ENCODE data around the gene MEX3D.
A peak's percentile ranks its signal among the peaks of the same experiment; 100 is the strongest.

MEX3D gene

GRCh38 chr19:1514986-1515721 lies 53.0 kb downstream of the MEX3D start:
- no peak for DNase-seq

GRCh38 chr19:1514295-1514661 lies 53.8 kb downstream of the MEX3D start:
- DNase-seq: no peak

DNA sequence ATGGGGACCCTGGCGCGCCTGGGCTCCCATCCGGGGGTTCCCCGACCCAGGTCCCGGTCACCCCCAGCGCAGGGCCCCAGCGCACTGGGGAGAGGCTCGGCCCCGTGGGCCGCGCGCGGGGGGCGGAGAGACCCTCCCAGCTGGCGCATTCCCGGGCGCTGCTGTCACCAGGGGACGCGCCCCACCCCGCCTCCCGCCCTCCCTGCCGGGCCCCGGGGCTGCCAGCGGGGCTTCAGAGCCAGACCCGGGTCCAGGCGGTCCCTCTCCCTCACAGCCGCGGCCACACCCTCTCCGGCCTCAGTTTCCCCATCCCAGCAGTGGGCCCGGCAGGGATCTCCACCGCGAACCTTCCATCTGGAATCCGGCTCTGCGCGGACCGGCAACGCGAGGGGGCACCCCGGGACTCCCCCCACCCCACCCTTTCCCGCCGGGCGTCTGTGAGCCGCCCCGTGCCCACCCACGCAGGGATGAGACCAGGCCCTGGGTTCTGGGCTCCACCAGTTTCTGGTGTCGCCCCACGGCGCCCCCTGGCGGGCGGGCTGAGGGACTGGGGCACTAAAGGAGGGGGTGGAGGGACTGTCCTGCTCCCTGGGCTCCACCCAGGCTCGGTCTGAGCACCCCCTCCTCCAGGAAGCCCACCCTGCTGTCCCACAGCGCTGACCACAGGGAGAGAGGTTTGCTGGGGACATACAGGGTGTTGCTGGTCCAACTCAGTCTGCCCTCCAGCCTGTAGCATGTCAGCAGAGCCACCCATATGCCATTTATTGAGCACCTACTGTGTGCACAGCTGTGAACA lies 54.4 kb downstream of the MEX3D start:
- DNase-seq: peak; percentile 60 to 70

DNA sequence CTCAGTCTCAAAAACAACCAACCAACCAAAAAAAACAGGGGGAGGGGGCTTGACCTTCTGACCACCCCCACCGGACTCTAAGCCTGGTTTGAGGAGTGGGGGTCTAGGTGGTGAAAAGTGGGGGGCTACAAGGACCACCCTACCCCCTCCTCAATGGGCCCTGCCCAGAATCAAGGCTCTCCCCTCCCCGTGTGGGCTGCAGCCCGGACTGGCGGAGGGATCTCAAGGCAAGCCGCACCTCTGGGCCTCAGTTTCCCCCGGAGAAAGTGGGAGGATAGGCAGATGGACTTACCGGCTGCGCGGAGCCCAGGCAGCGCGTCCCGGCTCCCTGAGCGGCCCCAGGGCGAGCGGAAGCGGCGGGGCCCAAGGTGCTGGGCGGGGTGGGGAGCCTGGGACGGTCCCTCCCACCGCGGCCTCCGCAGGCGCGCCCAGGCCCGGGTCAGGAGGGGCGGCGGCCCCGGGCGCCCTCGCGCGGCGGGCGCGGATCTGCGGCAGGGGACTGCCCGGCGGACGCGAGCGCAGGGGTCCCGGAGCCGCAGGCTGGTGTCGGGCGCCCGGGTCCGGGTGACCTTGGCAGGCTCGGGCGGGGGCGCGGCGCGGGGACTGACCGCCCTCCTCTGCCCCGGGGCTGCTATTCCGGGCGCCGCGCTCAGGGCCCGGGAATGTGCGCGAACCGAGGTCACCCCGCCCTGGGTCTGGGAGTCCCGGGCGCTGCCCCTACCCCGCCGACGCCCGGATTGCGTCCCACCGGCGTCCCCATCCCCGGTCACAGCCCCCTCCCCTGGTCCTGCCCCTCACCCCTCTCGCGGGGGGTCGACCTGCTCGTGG lies 55.2 kb downstream of the MEX3D start, which contains the start of gene ADAMTSL5:
ADAMTSL5 (minus strand) TSS at position 349 of the 828 bp plus-strand sequence. CDS start 2,076 bp downstream, outside the sequence.
- DNase-seq: peak; percentile 55 to 71

- no peak for DNase-seq
These were observed 56.5 kb downstream of the MEX3D start for GRCh38 chr19:1511318-1512317.

DNA sequence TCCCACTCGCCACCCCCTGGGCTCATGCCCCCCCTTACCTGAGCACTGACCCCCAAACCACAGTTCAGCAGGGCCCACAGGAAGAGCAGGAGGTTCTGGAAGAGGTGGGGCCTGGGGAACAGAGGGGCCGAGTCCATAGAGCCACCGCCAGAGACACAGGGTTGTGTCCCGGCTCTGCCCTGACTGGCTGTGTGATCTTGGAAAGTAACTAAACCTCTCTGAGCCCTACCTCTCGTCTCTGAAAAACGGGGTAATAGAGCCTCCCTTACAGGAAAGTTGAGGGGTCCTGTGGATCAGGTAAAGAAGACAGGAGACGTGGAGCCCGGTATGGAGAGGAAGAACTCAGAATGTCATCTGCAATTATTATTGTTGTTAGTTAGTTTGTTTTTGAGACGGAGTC lies 57.3 kb downstream of the MEX3D start:
- no peak for DNase-seq

DNA sequence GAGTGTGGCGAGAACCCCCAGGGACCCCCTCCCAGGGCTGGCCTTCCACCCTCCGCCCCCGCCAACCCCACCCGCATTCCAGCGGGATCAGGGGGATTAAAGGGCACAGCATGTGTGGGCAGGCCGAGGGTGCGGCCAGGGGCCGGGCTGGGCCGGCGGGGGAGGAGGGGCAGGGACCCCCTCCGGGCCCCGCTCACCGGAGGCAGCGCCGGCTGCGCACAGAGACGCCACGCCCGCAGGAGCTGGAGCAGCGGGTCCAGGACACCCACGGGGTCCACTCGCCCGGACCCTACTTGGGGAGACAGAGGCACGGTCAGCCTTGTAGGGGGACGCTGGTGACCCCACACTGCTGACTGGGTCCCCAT lies 57.7 kb downstream of the MEX3D start:
- no peak for DNase-seq

DNA sequence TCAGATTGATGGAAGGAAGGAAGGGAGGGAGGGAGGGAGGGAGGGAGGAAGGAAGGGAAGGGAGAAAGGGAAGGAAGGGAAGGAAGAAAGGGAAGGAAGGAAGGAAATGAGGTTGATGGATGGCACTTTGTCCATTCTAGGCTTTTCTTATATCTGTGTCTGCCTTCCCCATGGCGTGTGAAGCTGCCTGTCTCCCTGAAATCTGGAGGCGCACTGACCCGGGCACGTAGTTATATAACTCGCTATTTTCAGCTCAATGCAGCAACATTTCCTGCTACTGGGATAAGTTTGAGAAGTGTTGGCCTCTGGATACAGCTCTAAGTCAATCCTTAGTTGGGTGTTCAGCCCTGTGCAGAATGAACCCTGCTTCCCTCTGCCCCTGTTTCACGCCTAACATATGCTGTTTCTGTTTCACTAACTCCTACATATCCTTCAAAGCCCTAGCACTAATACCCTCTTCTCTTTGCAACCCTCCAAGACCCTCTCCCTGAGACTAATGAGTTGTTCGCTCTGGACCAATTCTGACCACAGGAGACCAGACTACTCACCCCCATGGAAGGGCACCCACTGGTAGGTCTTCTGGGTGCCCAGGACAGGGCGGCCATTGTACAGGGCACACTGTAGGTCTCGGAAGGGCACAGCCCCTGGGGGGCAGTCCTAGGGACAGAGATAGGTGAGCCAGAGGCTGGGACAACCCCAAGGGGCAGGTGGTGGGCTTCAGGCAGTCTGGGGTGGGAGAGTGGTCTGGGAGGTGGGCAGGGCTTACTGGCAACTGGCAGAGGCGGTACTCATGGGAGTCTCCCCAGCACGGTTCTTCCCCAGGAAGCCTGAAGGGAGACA lies 58.3 kb downstream of the MEX3D start:
- DNase-seq: no peak

DNA sequence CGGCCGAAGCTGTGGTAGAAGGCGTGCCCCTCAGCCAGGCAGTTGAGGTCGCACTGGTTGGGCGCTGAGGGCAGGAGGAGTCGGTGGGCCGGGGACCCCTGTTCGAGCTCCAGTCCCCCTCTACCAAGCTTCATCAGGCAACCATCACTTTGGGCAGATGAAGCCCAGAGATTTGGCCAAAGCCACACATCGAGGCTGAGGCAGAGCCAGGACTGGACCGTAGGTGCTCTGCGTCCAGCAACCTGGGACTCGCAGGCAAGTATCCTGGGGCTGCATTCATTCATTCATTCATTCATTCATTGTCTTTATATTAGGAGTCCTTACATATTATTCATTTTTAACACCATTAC lies 59.6 kb downstream of the MEX3D start:
- DNase-seq: no peak

DNA sequence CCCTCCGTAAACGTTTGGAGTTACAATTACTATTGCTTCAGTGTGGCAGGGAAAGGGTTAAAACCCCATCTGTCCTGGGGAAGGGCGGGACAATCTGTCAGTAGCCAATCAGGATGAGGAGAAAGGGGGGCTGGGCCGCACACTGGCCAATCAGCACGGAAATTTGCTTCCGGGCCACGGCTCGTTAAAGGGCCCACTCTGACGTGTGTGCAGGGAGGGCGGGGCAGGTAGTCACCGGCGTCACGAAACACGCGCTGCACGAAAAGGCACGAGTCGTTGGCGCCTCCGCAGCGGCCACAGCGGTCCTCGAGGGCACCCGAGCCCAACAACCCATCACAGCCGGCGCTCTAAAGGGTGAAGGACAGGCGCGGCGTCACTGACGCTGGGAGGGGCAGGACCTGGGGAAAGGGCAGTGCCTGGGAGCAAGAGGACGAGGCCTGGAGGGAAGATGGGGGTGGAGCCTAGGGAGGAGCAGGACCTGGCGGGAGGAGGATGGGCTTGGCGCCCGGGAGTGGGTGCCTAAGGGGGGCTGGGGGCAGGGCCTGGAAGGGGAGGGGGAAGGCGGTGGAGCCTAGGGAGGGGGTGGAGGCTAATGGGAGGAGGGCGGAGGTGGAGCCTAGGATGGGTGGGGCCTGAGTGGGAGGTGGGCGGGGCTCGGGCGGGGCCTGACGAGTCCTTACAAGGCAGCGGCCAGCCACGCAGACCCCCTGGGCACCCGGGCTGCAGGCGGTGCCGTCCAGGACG lies 60.2 kb downstream of the MEX3D start:
- DNase-seq: peak; percentile 85 to 93

DNA sequence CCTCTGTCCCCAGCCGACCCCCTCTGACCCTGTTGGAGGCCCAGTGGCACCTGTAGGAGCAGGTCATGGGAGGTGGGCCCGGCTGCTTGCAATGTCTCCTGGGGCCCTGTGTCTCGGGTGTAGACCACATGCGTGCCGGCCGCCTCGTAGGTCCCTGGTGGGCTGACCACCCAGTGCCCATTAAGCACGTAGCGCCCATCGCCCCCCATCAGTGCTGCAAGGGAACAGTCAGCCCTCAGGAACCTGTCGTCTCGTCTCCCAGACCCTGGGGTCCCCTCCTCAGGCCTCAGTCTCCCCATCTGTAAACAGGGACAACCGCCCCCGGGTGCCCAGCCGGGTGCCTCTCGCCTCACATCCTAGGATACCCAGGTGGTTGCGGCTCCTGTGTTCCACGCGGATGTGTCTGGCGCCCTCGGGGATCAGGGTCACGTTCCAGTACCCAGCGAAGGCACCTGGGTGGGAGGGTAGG lies 60.9 kb downstream of the MEX3D start:
- DNase-seq: no peak

DNA sequence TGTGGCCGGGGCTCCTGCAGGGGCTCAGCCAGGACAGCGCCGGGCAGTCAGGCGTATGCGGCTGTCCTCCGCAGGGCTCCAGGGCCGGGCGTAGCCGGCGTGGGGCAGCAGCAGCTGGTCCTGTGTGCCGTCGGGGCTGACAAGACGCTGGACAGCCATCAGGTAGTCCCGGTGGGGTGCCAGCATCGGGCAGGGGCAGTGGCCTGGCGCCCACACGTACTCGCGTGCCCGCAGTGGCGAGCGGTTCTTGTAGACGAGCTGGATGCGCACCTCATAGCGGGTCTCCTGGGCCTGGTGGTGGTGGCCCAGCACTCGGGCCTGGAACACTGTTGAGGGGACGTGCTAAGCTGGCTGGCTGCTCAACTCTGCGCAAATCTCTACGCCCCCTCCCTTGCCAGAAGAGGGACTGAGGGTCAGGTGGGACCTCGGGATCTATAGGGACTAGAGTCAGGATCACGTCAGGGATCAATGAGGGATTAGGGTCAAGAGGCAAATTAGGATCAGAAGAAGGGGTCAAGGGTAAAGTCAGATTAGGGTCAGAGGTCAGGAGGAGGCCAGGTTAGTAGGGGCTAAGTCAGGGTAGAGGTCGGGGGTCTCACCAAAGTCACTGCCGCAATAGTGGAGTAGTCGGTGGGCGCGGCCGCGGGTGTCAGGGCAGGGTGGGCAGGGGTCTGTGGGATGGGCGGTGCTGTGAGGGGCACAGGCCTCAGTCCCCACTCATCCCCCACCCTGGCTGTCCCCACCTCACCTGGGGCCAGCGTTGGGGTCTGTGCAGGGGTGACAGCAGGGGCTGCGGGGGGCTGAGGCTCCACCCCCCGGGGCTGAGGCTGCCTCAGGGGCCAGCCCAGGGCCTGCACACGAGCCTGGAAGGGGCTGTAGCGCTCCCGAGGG lies 61.9 kb downstream of the MEX3D start:
- DNase-seq: no peak

- no peak for DNase-seq
These were observed 63.1 kb downstream of the MEX3D start for GRCh38 chr19:1505012-1505411.
